Tibial artery (tissue), 4 donors: Measurements from ENCODE around the gene SPATA24.
A peak's percentile ranks its signal among the peaks of the same experiment; 100 is the strongest.
"Not testable (repeated sequence)": the region's sequence is repeated elsewhere in the genome, so short reads cannot be mapped to it uniquely, and the experiment has no call there.

Experiments
- DNase-seq, 2 donors: peaks; one replicate each; pipeline ENCODE4 v3.0.0-alpha.2; 2019
- H3K27ac ChIP-seq, 2 donors: fragments of 200-600 bp; sonication (generic) in 1 of 2; 1 replicate in 1 of 2; 2 replicates in 1 of 2; pipeline ENCODE4 v1.5.1; 2018 to 2019; ENCODE audit warnings: mild to moderate bottlenecking in 1 of 2
- H3K27me3 ChIP-seq, 2 donors: fragments of 200-600 bp; sonication (generic) in 1 of 2; one replicate each; pipeline versions ENCODE4 v1.5.1 to v1.6.0; 2016 to 2019
- H3K36me3 ChIP-seq, 3 donors: fragments of 200-600 bp; sonication (generic) in 2 of 3; one replicate each; pipeline ENCODE4 v1.5.1; 2016 to 2019; ENCODE audit warnings: mild to moderate bottlenecking in 2 of 3
- H3K4me1 ChIP-seq, 4 donors: fragments of 200-600 bp; sonication (generic) in 2 of 4; 1 replicate in 3 of 4; 2 replicates in 1 of 4; pipeline ENCODE4 v1.5.1; 2016 to 2019
- H3K4me3 ChIP-seq, 2 donors: fragments of 200-600 bp; sonication (generic) in 1 of 2; 1 replicate in 1 of 2; 2 replicates in 1 of 2; pipeline ENCODE4 v1.5.1; 2018 to 2019; ENCODE audit warnings: mild to moderate bottlenecking in 2 of 2
- H3K9me3 ChIP-seq, 3 donors: fragments of 200-600 bp; sonication (generic) in 1 of 3; one replicate each; pipeline ENCODE4 v1.5.1; 2016 to 2019
- intact Hi-C: fragments of 100-400 bp; cut with DNase I; formaldehyde crosslinking; loops from one replicate; pipeline ENCODE4 v1.15.0; 2023; ENCODE audit warnings: low total_unique reads
- TF ChIP-seq, protein P1 (sequence below), 2 experiments: fragments of 200-600 bp in 1 of 2; fragments of 450-650 bp in 1 of 2; IDR thresholded peaks; one replicate each; pipeline ENCODE4 v1.5.1; 2017 to 2019; ENCODE audit warnings: antibody characterized with exemption in 2 of 2, mild to moderate bottlenecking in 1 of 2, moderate library complexity in 1 of 2

Gene SPATA24

DNA sequence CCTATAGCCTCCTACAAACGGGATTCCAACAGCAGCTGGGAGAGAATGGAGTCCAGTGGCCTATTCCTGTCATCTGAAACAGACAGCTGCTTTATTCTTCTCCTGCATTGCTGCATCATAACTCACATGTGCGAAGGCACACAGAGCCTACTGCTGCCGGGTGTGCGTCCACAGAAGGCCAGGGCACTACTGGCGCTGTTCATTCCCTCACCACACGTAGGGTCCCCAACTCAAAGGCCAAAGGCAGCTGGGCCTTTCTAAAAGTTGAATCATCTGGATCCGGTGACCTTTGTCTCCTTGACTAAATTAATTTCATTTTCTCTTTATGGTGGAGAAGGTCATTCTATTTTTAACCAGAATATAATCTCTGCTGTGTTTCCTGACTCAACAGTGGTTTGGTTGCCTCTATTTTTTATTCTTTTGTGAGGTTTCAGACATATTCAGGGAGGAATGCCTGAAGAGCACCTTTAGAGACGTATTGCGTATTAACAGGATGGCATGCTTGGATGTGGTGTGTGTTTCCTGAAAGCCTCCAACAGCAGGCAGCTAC, 10.8 kb upstream of the SPATA24 start:
- Histone ChIP-seq H3K36me3 (peaks cover 9 to 35% (median 25%) of the 10 kb centered on the region in 3 donors), H3K4me1 (peaks cover 0 to 60% (median 29%) of the 10 kb centered on the region in 4 donors), H3K27me3 (no peaks in the 10 kb centered on the region), H3K4me3 (no peak overlapping the region), H3K27ac (peak overlapping the region in 1 of 2 donors; percentile 75), H3K9me3 (no peaks in the 10 kb centered on the region)
- DNase-seq = no peak
- intact Hi-C loops = no loop called here
- TF ChIP-seq, protein P1, sequence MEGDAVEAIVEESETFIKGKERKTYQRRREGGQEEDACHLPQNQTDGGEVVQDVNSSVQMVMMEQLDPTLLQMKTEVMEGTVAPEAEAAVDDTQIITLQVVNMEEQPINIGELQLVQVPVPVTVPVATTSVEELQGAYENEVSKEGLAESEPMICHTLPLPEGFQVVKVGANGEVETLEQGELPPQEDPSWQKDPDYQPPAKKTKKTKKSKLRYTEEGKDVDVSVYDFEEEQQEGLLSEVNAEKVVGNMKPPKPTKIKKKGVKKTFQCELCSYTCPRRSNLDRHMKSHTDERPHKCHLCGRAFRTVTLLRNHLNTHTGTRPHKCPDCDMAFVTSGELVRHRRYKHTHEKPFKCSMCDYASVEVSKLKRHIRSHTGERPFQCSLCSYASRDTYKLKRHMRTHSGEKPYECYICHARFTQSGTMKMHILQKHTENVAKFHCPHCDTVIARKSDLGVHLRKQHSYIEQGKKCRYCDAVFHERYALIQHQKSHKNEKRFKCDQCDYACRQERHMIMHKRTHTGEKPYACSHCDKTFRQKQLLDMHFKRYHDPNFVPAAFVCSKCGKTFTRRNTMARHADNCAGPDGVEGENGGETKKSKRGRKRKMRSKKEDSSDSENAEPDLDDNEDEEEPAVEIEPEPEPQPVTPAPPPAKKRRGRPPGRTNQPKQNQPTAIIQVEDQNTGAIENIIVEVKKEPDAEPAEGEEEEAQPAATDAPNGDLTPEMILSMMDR (IDR thresholded peaks at IDR 0.05) = no peak

GRCh38 chr5:139413963-139414362, 10.1 kb upstream of the SPATA24 start:
- Histone ChIP-seq H3K4me1 (peaks cover 0 to 60% (median 29%) of the 10 kb centered on the region in 4 donors), H3K27ac (peak overlapping the region in 1 of 2 donors; percentile 27), H3K27me3 (no peaks in the 10 kb centered on the region), H3K36me3 (peaks cover 9 to 28% (median 18%) of the 10 kb centered on the region in 3 donors), H3K4me3 (no peak overlapping the region), H3K9me3 (no peaks in the 10 kb centered on the region)
- DNase-seq = no peak
- intact Hi-C loops = no loop called here
- TF ChIP-seq, protein P1 (IDR thresholded peaks at IDR 0.05) = no peak

GRCh38 chr5:139413153-139413552, 9.3 kb upstream of the SPATA24 start:
- DNase-seq = no peak
- H3K27ac ChIP-seq = no peak overlapping the region
- peaks cover 9 to 21% (median 14%) of the 10 kb centered on the region in 3 donors for H3K36me3 ChIP-seq
- H3K4me1 ChIP-seq = peaks cover 0 to 54% (median 29%) of the 10 kb centered on the region in 4 donors
- intact Hi-C loops = no loop called here
- TF ChIP-seq, protein P1 (IDR thresholded peaks at IDR 0.05) = no peak
- no peaks in the 10 kb centered on the region for H3K9me3 ChIP-seq
- H3K4me3 ChIP-seq = no peak overlapping the region
- no peaks in the 10 kb centered on the region for H3K27me3 ChIP-seq

GRCh38 chr5:139410993-139411828, 7.3 kb upstream of the SPATA24 start:
- Histone ChIP-seq H3K36me3 (peaks cover 9 to 21% (median 14%) of the 10 kb centered on the region in 3 donors), H3K4me3 (no peak overlapping the region), H3K27me3 (no peaks in the 10 kb centered on the region), H3K27ac (peak overlapping the region; percentile 58 to 64), H3K4me1 (peaks cover 0 to 37% (median 14%) of the 10 kb centered on the region in 4 donors), H3K9me3 (no peaks in the 10 kb centered on the region)
- peak in 1 of 2 donors; percentile 76 for DNase-seq
- TF ChIP-seq, protein P1 (IDR thresholded peaks at IDR 0.05) = no peak
- intact Hi-C loops = no loop called here

GRCh38 chr5:139410121-139410992, 6.5 kb upstream of the SPATA24 start:
- TF ChIP-seq, protein P1 (IDR thresholded peaks at IDR 0.05) = no peak
- Histone ChIP-seq H3K27me3 (no peaks in the 10 kb centered on the region), H3K36me3 (peaks cover 9 to 21% (median 14%) of the 10 kb centered on the region in 3 donors), H3K9me3 (no peaks in the 10 kb centered on the region), H3K4me3 (no peak overlapping the region), H3K4me1 (peaks cover 0 to 28% (median 9%) of the 10 kb centered on the region in 4 donors), H3K27ac (peak overlapping the region; percentile 58 to 64)
- DNase-seq = no peak
- intact Hi-C loops = no loop called here

- intact Hi-C loops, H3K4me3 ChIP-seq, DNase-seq, H3K9me3 ChIP-seq, H3K27ac ChIP-seq, H3K27me3 ChIP-seq: not testable (repeated sequence)
- Histone ChIP-seq H3K36me3 (peaks cover 9 to 21% (median 12%) of the 10 kb centered on the region in 3 donors), H3K4me1 (peaks cover 0 to 25% (median 10%) of the 10 kb centered on the region in 4 donors)
These were observed 5.2 kb upstream of the SPATA24 start for GRCh38 chr5:139409116-139409515.
